HG03469 (cell line): ENCODE measurements around the gene PSMC3IP.
"Not testable (repeated sequence)": the region's sequence is repeated elsewhere in the genome, so short reads cannot be mapped to it uniquely, and the experiment has no call there.

Source experiments
- ATAC-seq: cut with Tn5 transposase; IDR thresholded peaks from one replicate; pipeline ENCODE4 v1.9.1; 2021; ENCODE audit warnings: mild to moderate bottlenecking, moderate library complexity, moderate number of reproducible peaks; ENCODE audit not compliant: unreplicated experiment

PSMC3IP gene

GRCh38 chr17:42541041-42541833 is 36.3 kb downstream of the PSMC3IP start:
- ATAC-seq, result no peak

- not testable (repeated sequence) for ATAC-seq
Observed at GRCh38 chr17:42540558-42540957, 37.0 kb downstream of the PSMC3IP start.

- no peak for ATAC-seq
Observed at GRCh38 chr17:42538482-42538881, 39.0 kb downstream of the PSMC3IP start.

GRCh38 chr17:42537826-42538451 is 39.6 kb downstream of the PSMC3IP start:
- ATAC-seq, result no peak

GRCh38 chr17:42537156-42537805 is 40.2 kb downstream of the PSMC3IP start:
- no peak for ATAC-seq

- peak; percentile 28 for ATAC-seq
Observed at GRCh38 chr17:42536372-42537155, 41.0 kb downstream of the PSMC3IP start.

- peak; percentile 61 for ATAC-seq
Observed at GRCh38 chr17:42536048-42536371, 41.5 kb downstream of the PSMC3IP start, which contains the start of gene NAGLU. Gene NAGLU, plus strand, starts transcription at chr17:42536241. Its CDS starts 32 bp downstream, at chr17:42536273.

GRCh38 chr17:42535155-42536047 is 42.1 kb downstream of the PSMC3IP start:
- no peak for ATAC-seq

GRCh38 chr17:42531455-42532354 is 45.8 kb downstream of the PSMC3IP start:
- no peak for ATAC-seq

- ATAC-seq, result no peak
Observed at GRCh38 chr17:42530952-42531454, 46.5 kb downstream of the PSMC3IP start.

- ATAC-seq, result no peak
Observed at GRCh38 chr17:42529061-42529460, 48.5 kb downstream of the PSMC3IP start.

- ATAC-seq, result no peak
Observed at GRCh38 chr17:42527932-42528331, 49.6 kb downstream of the PSMC3IP start.

- no peak for ATAC-seq
Observed at GRCh38 chr17:42526031-42526444, 51.5 kb downstream of the PSMC3IP start.

- ATAC-seq, result no peak
Observed at GRCh38 chr17:42525221-42525620, 52.3 kb downstream of the PSMC3IP start.

- ATAC-seq, result no peak
Observed at GRCh38 chr17:42522798-42523278, 54.7 kb downstream of the PSMC3IP start.
